ENCODE results near the gene NFKBIZ. TPM values are rescaled to one million over a fixed set of nuclear protein-coding genes. Genes with fewer than 3 reads are reported as not detected.

The NFKBIZ gene
- total and polyA plus RNA-seq, 2 donors (not counting 3 experiments of a cell fraction or from before 2014, with no cell fraction given), result 17.5 to 28.9 TPM

DNA sequence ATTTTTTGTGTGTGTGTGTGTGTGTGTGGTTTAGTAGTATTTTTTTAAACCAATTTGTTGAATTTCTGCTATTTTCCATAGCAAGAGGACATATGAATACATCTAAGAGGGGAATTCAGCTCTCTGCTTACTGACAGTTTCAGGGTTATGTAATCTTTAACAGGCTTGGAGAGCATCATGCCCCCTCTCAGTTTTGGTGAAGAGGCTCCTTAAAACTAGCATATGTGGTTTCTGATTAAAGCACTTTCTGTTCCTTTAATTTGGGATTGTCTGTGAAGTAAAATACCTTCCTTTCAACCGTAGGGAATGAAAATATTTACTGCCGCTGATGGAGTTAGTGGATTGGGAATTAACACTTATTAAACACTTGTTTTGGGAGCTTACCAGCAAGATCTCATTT lies 19.4 kb upstream of the NFKBIZ start:
- Histone ChIP-seq H3K27me3 (ENCODE audit: control insufficient read depth in 2 of 2, insufficient read depth in 2 of 2, low read length in 2 of 2) (no peaks in the 10 kb centered on the region), H3K36me3 (ENCODE audit: control insufficient read depth in 2 of 2, extremely low read depth in 1 of 2, insufficient read depth in 2 of 2, low read length in 2 of 2) (no peaks in the 10 kb centered on the region), H3K27ac (ENCODE audit: insufficient read depth, low read depth, low read length) (no peak overlapping the region), H4K20me1 (replicated peaks; ENCODE audit: control insufficient read depth, extremely low read depth, insufficient read depth, low read length) (no peaks in the 10 kb centered on the region), H3K9me1 (replicated peaks; ENCODE audit: control insufficient read depth, extremely low read depth, insufficient read depth, low read length) (no peaks in the 10 kb centered on the region), H3K4me3 (replicated peaks in 1 of 3; ENCODE audit: insufficient read depth in 1 of 3, low read depth in 1 of 3, low read length in 3 of 3) (no peak overlapping the region), H3K9ac (replicated peaks; ENCODE audit: extremely low read depth, insufficient read depth, low read length) (no peak overlapping the region), H3K4me2 (ENCODE audit: insufficient read depth, low read length) (no peak overlapping the region), H2AFZ (ENCODE audit: low read depth, low read length) (no peak overlapping the region), H3K9me3 (replicated peaks; ENCODE audit: control insufficient read depth, insufficient read depth, low read length) (no peaks in the 10 kb centered on the region), H3K79me2 (ENCODE audit: control insufficient read depth, insufficient read depth, low read length) (no peaks in the 10 kb centered on the region), H3K4me1 (ENCODE audit: control insufficient read depth, extremely low read depth, insufficient read depth, low read length) (peaks cover 12% of the 10 kb centered on the region)
- FAIRE-seq, result no peak
- intact Hi-C loops (cut with micrococcal nuclease) (no loop called here), dilution Hi-C loops (cut with MboI; ENCODE audit: extremely low pct_ligation_motif_present, low sequenced_read_pairs) (no loop called here)
- no TSS peak for BruUV-seq (replicated peaks)
- ChIA-PET POLR2A (no interaction called here), CTCF (interaction anchor here (1.9 kb wide), 1 partner anchor 396 kb away, joined by 5 read pairs; no protein-coding TSS in a partner anchor)
- no peak for DNase-seq (ENCODE audit: low read depth, low spot score)
- TF ChIP-seq FOS (IDR thresholded peaks at IDR 0.05; ENCODE audit: borderline replicate concordance, insufficient read depth, low read length), result no peak
- no peak for TF ChIP-seq GATA2 (IDR thresholded peaks at IDR 0.05; ENCODE audit: insufficient read depth, insufficient read length, low read depth, low read length)
- TF ChIP-seq POLR2AphosphoS5 (IDR thresholded peaks at IDR 0.05; ENCODE audit: insufficient read depth, low read depth, low read length), result no peak
- no peak for TF ChIP-seq JUN (IDR thresholded peaks at IDR 0.05; ENCODE audit: borderline replicate concordance, insufficient read depth, insufficient read length, low read depth)

DNA sequence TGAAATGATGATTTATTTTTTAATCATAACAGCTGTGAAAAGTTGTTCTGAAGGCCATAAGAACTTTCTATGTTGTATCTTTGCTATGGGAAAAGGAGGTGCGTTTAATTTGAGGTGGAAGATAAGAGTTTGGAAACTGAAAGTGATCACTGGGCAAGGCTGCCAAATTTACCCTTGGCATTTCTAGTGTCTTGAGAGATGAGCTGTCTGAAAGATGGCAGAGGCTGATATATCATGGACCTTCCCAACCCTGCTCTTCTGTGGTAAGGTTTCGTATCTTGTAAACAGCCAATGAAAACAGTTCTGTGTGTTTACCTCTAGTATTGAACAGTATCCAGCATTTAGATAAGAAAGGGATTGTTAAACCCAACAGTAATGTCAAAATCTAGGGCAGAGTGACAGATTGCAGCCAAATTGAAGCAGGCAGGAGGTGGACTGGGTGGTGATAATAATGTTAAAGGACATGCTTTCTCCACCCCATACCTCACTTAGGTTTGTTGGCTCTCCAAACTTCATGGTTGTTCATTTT lies 15.8 kb upstream of the NFKBIZ start:
- TF ChIP-seq JUN (IDR thresholded peaks at IDR 0.05; ENCODE audit: borderline replicate concordance, insufficient read depth, insufficient read length, low read depth) (no peak), MYC (IDR thresholded peaks at IDR 0.05; ENCODE audit: low read depth, low read length) (no peak), POLR2A (IDR thresholded peaks at IDR 0.05; ENCODE audit: low read depth, low read length) (no peak), GATA2 (IDR thresholded peaks at IDR 0.05; ENCODE audit: insufficient read depth, insufficient read length, low read depth, low read length) (no peak)
- TF ChIP-seq, protein P1, sequence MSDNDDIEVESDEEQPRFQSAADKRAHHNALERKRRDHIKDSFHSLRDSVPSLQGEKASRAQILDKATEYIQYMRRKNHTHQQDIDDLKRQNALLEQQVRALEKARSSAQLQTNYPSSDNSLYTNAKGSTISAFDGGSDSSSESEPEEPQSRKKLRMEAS (IDR thresholded peaks at IDR 0.05; ENCODE audit: insufficient read depth, insufficient read length), result no peak
- TF ChIP-seq, protein P2, sequence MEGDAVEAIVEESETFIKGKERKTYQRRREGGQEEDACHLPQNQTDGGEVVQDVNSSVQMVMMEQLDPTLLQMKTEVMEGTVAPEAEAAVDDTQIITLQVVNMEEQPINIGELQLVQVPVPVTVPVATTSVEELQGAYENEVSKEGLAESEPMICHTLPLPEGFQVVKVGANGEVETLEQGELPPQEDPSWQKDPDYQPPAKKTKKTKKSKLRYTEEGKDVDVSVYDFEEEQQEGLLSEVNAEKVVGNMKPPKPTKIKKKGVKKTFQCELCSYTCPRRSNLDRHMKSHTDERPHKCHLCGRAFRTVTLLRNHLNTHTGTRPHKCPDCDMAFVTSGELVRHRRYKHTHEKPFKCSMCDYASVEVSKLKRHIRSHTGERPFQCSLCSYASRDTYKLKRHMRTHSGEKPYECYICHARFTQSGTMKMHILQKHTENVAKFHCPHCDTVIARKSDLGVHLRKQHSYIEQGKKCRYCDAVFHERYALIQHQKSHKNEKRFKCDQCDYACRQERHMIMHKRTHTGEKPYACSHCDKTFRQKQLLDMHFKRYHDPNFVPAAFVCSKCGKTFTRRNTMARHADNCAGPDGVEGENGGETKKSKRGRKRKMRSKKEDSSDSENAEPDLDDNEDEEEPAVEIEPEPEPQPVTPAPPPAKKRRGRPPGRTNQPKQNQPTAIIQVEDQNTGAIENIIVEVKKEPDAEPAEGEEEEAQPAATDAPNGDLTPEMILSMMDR (IDR thresholded peaks at IDR 0.05; ENCODE audit: extremely low read depth in 1 of 2, insufficient read depth in 1 of 2, low read depth in 1 of 2, low read length in 2 of 2), result no peak
- no peaks in the 10 kb centered on the region for H3K9me3 ChIP-seq (replicated peaks; ENCODE audit: control insufficient read depth, insufficient read depth, low read length)
- no peak overlapping the region for H2AFZ ChIP-seq (ENCODE audit: low read depth, low read length)
- H4K20me1 ChIP-seq (replicated peaks; ENCODE audit: control insufficient read depth, extremely low read depth, insufficient read depth, low read length), result no peaks in the 10 kb centered on the region
- H3K9me1 ChIP-seq (replicated peaks; ENCODE audit: control insufficient read depth, extremely low read depth, insufficient read depth, low read length), result no peaks in the 10 kb centered on the region
- CTCF ChIA-PET, result no interaction called here
- intact Hi-C loops (cut with micrococcal nuclease), result no loop called here
- no peak overlapping the region for H3K4me3 ChIP-seq (replicated peaks in 1 of 3; ENCODE audit: insufficient read depth in 1 of 3, low read depth in 1 of 3, low read length in 3 of 3)
- no peaks in the 10 kb centered on the region for H3K79me2 ChIP-seq (ENCODE audit: control insufficient read depth, insufficient read depth, low read length)
- FAIRE-seq, result no peak
- no peak overlapping the region for H3K27ac ChIP-seq (ENCODE audit: insufficient read depth, low read depth, low read length)
- H3K4me2 ChIP-seq (ENCODE audit: insufficient read depth, low read length), result no peak overlapping the region
- peaks cover 7% of the 10 kb centered on the region for H3K4me1 ChIP-seq (ENCODE audit: control insufficient read depth, extremely low read depth, insufficient read depth, low read length)
- no peak overlapping the region for H3K9ac ChIP-seq (replicated peaks; ENCODE audit: extremely low read depth, insufficient read depth, low read length)
- H3K27me3 ChIP-seq (ENCODE audit: control insufficient read depth in 2 of 2, insufficient read depth in 2 of 2, low read length in 2 of 2), result no peaks in the 10 kb centered on the region
- POLR2A ChIA-PET, result no interaction called here
- BruUV-seq (replicated peaks), result no TSS peak
- dilution Hi-C loops (cut with MboI; ENCODE audit: extremely low pct_ligation_motif_present, low sequenced_read_pairs), result no loop called here
- no peaks in the 10 kb centered on the region for H3K36me3 ChIP-seq (ENCODE audit: control insufficient read depth in 2 of 2, extremely low read depth in 1 of 2, insufficient read depth in 2 of 2, low read length in 2 of 2)
- no peak for DNase-seq (ENCODE audit: low read depth, low spot score)
